ENCODE results near the gene MSL3B.

GRCh38 chr2:233833345-233833744, 34.8 kb downstream of the MSL3B start:
- TF ChIP-seq, protein P1, sequence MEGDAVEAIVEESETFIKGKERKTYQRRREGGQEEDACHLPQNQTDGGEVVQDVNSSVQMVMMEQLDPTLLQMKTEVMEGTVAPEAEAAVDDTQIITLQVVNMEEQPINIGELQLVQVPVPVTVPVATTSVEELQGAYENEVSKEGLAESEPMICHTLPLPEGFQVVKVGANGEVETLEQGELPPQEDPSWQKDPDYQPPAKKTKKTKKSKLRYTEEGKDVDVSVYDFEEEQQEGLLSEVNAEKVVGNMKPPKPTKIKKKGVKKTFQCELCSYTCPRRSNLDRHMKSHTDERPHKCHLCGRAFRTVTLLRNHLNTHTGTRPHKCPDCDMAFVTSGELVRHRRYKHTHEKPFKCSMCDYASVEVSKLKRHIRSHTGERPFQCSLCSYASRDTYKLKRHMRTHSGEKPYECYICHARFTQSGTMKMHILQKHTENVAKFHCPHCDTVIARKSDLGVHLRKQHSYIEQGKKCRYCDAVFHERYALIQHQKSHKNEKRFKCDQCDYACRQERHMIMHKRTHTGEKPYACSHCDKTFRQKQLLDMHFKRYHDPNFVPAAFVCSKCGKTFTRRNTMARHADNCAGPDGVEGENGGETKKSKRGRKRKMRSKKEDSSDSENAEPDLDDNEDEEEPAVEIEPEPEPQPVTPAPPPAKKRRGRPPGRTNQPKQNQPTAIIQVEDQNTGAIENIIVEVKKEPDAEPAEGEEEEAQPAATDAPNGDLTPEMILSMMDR (IDR thresholded peaks at IDR 0.05 in 4 of 5, conservative IDR thresholded peaks at IDR 0.05 in 1 of 5) = no peak
- no peak for TF ChIP-seq POLR2A (IDR thresholded peaks at IDR 0.05)
